Heart left ventricle (tissue), 13 donors: ENCODE data around the gene LIPK.

Source experiments
- POLR2A ChIP-seq, 2 donors: fragments of 450-650 bp; IDR thresholded peaks; one replicate each; pipeline ENCODE4 v1.6.1; 2017; ENCODE audit warnings: antibody characterized with exemption in 2 of 2, mild to moderate bottlenecking in 2 of 2, moderate library complexity in 2 of 2
- TF ChIP-seq, protein P1 (sequence below), 12 donors: fragments of 200-600 bp; sonication (generic) in 4 of 12; IDR thresholded peaks; one replicate each; pipeline versions ENCODE4 v1.5.0 to v1.8.0; 2018 to 2022; ENCODE audit warnings: antibody characterized with exemption in 12 of 12, mild to moderate bottlenecking in 5 of 12
- donor health status: ischemic (EF 13 %, LVEDD 7.1; RV severe dilation, severe dysfunction).
- donor health status: DM: no; HTN: yes; CAD: no.
- donor health status: DM: no; HTN: no; CAD: no.
- donor health status: ischemic (EF 25% LVEDD 6.9; RV normal size, moderate dysfunction).
- donor health status: ischemic (EF 25% LVEDD 5.7; RV mildly dilated, moderate dysfunction).
- donor health status: ischemic (EF 35%, LVEDD 5.7; RV mildly dilated, moderate dysfunction).
- donor health status: nonischemic (EF 11% LVEDD 7.7; RV severe dilation, severe dysfunction).
- donor health status: DM: yes; HTN: yes; CAD: no.
- donor health status: PGD.
- donor health status: ischemic (EF 29% LVEDD 5.4; RV normal size, mild dysfunction).
- donor health status: nonischemic (EF 23%, LVEDD 6.1; RV moderate dilation, normal function).

DNA sequence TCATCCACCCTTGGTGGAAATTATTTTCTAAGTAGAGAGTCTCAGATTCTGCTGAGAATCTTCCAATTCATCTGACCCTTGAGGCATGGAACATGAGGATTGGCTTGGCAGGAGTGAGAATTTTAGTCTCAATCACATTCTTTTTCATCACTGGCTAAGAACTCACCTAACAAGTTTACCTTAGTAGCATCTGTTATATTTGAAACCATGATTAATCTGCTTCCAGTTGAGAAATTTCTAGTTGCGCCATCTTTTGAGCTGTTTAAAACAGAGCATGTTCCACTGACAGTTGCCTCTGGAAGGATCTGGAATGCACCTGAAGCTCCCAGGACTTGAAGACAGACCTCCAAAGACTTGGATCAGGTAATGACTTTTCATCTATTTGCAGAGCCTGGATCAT is at the start of gene LIPK:
- TF ChIP-seq, protein P1, sequence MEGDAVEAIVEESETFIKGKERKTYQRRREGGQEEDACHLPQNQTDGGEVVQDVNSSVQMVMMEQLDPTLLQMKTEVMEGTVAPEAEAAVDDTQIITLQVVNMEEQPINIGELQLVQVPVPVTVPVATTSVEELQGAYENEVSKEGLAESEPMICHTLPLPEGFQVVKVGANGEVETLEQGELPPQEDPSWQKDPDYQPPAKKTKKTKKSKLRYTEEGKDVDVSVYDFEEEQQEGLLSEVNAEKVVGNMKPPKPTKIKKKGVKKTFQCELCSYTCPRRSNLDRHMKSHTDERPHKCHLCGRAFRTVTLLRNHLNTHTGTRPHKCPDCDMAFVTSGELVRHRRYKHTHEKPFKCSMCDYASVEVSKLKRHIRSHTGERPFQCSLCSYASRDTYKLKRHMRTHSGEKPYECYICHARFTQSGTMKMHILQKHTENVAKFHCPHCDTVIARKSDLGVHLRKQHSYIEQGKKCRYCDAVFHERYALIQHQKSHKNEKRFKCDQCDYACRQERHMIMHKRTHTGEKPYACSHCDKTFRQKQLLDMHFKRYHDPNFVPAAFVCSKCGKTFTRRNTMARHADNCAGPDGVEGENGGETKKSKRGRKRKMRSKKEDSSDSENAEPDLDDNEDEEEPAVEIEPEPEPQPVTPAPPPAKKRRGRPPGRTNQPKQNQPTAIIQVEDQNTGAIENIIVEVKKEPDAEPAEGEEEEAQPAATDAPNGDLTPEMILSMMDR (IDR thresholded peaks at IDR 0.05): no peak
- TF ChIP-seq POLR2A (IDR thresholded peaks at IDR 0.05): no peak
